ENCODE measurements around the gene DKK1.

The DKK1 gene

GRCh38 chr10:52313933-52314821 is at the start of gene DKK1:
DKK1 (plus strand) TSS chr10:52314281; CDS start chr10:52314435, 154 bp downstream.
- DNase-seq = peak; percentile 10

GRCh38 chr10:52265131-52265926 is 48.8 kb upstream of the DKK1 start:
- DNase-seq = no peak

GRCh38 chr10:52266858-52267257 is 47.2 kb upstream of the DKK1 start:
- DNase-seq = no peak

GRCh38 chr10:52268790-52269189 is 45.3 kb upstream of the DKK1 start:
- no peak for DNase-seq

- DNase-seq = no peak
Observed at GRCh38 chr10:52269233-52269632, 44.8 kb upstream of the DKK1 start.

- DNase-seq = no peak
Observed at GRCh38 chr10:52276163-52276562, 37.9 kb upstream of the DKK1 start.

- no peak for DNase-seq
Observed at GRCh38 chr10:52276986-52277385, 37.1 kb upstream of the DKK1 start.

GRCh38 chr10:52279546-52279945 is 34.5 kb upstream of the DKK1 start:
- no peak for DNase-seq

- DNase-seq = no peak
Observed at GRCh38 chr10:52280051-52280450, 34.0 kb upstream of the DKK1 start.

- DNase-seq = no peak
Observed at GRCh38 chr10:52283174-52283573, 30.9 kb upstream of the DKK1 start.

- DNase-seq = no peak
Observed at GRCh38 chr10:52284416-52285013, 29.6 kb upstream of the DKK1 start.

- DNase-seq = no peak
Observed at GRCh38 chr10:52287866-52288265, 26.2 kb upstream of the DKK1 start.

- DNase-seq = no peak
Observed at GRCh38 chr10:52297747-52298146, 16.3 kb upstream of the DKK1 start.

- no peak for DNase-seq
Observed at GRCh38 chr10:52300599-52301277, 13.3 kb upstream of the DKK1 start.

GRCh38 chr10:52308251-52309031 is 5.6 kb upstream of the DKK1 start:
- DNase-seq = no peak

GRCh38 chr10:52312942-52313255 is 1.2 kb upstream of the DKK1 start:
- no peak for DNase-seq

GRCh38 chr10:52313256-52313932 is 687 bp upstream of the DKK1 start:
- no peak for DNase-seq

GRCh38 chr10:52314822-52315552 is 906 bp downstream of the DKK1 start:
- no peak for DNase-seq

- no peak for DNase-seq
Observed at GRCh38 chr10:52316001-52316400, 1.9 kb downstream of the DKK1 start.

- DNase-seq = no peak
Observed at GRCh38 chr10:52316500-52316899, 2.4 kb downstream of the DKK1 start.

- DNase-seq = no peak
Observed at GRCh38 chr10:52318136-52318701, 4.1 kb downstream of the DKK1 start.
